HG03565 (cell line): ENCODE data around the gene PRR23E.

Experiments used
- ATAC-seq: cut with Tn5 transposase; IDR thresholded peaks from one replicate; pipeline ENCODE4 v1.9.1; 2021; ENCODE audit warnings: mild to moderate bottlenecking, moderate library complexity; ENCODE audit not compliant: unreplicated experiment

Gene PRR23E

GRCh38 chr3:127183931-127184869 lies 8.7 kb upstream of the PRR23E start:
- ATAC-seq = no peak

DNA sequence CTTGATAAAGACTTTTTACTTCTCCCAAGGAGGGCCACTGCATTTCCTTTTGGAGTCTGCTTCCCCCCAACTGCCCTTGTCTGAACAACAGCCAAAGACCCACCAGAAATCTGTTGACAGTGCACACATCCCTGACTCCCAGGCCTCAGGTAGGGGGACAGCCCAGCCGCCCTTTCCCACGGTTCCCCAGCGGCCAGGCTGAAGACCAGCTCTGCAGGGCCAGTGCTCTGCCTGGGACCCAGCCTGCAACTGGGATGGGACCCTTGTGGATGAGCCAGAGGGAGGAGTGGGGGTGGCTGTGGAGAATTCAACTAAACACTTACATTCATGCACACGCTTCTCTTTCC lies 8.1 kb upstream of the PRR23E start:
- no peak for ATAC-seq

GRCh38 chr3:127185268-127185667 lies 7.7 kb upstream of the PRR23E start:
- ATAC-seq = no peak

GRCh38 chr3:127185962-127186674 lies 6.8 kb upstream of the PRR23E start:
- ATAC-seq = no peak

- ATAC-seq = no peak
These were observed 5.6 kb upstream of the PRR23E start for GRCh38 chr3:127187316-127187715.

GRCh38 chr3:127193341-127193740 lies 410 bp downstream of the PRR23E start:
- no peak for ATAC-seq

GRCh38 chr3:127193775-127194174 lies 844 bp downstream of the PRR23E start:
- ATAC-seq = no peak

GRCh38 chr3:127194601-127195187 lies 1.8 kb downstream of the PRR23E start:
- no peak for ATAC-seq

- ATAC-seq = no peak
These were observed 2.5 kb downstream of the PRR23E start for GRCh38 chr3:127195417-127195816.

GRCh38 chr3:127196002-127196401 lies 3.1 kb downstream of the PRR23E start:
- ATAC-seq = no peak

DNA sequence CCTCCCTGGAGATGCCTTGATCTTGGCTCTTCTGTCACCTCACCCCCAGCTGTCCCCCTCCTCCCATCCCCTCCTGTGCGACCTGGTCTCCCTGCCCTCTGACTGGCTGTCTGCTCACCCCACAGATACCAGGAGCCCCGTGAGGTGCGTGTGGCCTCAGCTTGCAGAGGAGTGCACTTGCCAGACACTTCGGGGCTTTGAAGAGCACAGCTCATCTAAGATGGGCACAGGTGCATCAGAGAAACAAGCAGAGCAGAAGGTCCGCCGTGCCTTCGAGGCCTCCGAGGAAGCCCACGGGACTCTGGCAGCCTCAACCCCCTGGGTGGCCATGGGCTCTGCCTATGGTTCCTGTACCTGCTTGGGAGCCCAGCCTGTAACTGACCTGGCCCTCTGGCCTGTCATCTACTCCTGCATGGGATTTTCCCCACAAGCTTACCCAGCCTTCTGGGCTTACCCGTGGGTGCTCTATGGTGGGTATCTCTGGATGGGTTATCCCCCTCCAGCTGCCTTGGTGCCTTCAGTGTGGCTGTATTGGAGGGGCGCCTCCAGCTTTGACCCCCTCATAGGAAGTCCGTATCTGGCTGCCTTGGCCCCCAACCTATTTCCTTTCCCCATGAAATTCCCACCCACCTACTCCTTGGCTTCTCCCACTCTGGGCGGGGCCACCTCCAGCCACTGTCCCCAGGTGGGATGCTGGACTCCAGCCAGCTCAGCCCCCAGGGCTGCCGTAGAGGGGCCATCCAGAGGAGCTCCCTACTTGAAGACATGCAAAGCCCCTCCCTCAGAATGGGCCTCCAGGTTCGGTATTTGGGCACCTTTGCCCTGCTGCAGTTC lies 3.8 kb downstream of the PRR23E start:
- no peak for ATAC-seq

DNA sequence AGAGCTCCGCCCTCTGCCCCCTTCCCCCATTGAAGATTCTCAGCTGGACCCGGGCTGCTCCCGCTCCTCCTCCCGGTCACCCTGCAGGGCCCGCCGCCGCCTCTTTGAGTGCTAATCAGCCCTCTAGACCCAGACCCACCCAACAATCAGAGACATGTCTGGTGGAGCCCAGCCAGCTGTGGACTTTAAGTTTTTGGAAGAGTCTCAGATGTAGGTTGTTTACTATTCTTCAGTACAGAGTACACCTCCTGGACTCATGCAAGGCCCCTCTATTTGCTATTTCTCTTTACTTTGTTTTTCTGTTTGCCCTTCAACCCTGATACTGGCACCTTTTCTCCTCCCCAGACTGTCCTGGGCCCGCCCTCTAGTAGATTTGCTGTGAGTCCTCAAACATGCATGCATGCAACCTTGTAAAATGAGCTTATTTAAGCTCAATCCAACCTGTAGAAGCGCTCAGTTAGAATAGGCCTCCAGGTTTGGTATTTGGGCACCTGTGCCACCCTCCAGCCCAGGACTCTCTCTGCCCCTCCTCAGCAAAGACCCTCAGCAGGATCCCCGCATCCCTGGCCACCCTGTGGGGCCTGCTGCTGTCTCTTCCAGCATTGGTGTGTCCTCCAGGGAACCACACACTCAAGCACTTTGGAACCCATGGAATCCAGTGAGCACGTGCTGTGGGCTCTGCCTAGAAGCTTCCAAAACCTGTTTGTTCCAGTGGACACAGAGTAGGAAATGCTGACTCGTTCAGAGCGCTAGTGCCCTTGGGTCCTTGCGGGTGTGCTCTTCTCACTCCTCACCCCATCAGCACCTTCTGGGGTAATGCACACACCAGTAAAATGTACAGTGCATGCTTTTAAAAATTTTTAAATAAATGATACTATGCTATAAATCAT lies 4.6 kb downstream of the PRR23E start:
- no peak for ATAC-seq

GRCh38 chr3:127200086-127200691 lies 7.3 kb downstream of the PRR23E start:
- no peak for ATAC-seq

DNA sequence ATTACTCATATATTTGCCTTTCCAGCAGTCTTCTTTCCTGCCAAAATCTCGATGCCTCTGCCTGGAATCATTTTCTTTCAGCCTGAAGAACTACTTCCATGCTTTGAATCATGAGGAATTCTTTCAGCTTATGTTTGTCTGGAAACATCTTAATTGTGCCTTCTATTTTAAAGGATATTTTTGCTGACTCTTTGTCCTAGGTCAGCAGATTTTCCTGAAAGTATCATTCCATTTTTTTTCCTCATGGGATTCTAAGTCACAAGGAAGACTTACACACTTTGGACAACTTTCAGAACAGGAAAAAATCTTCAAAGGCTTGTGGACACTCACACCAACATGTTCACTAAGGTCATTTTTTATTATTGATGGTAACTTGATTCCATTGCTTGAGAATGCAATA lies 10.1 kb downstream of the PRR23E start:
- no peak for ATAC-seq

GRCh38 chr3:127204841-127205582 lies 12.1 kb downstream of the PRR23E start:
- no peak for ATAC-seq

- no peak for ATAC-seq
These were observed 13.2 kb downstream of the PRR23E start for GRCh38 chr3:127206154-127206553.

DNA sequence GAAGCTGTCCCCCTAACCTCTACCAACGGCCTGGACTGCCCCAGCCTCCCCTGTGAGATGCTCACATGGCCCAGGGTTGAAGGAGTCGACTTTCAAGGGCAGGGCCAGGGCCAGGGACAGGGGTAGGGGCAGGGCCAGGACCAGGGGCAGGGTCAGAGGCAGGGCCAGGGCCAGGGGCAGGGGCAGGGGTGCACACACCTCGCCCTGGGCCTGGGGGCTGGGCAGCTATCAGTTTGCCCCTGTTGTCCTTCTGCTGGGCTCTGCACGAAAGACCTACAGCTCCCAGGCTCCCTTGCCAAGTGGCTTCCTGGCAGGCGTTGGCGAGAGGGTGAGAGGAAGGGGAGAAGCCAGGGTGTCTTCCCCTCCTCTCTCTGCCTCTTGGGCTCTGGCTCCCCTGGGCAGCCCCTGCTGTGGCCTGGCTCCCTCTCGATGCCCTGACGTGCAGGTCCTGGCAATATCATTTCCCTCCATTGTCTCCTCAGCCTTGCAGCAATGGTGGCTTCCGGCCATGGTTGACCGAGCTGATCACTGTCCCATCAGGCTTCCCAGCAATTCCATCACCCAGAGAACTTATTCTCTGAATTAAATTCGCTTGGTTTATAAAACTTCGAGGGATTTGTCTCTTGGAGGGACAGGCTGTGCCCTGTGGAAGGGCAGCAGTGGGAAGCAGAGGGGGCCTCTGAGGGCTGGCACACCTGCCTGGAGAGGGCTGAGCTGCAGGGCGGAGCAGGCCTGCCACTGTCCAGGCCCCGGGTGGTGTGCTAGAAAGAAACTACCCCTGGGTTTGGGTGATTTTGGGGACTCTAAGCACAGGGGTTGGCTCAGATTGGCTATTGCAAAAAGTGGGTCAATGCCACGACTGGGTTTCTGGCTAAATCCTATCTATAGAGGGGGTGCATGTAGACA lies 13.9 kb downstream of the PRR23E start:
- no peak for ATAC-seq
